Panc1 (cell line): ENCODE data around the gene ALOX5AP. TPM values are rescaled to one million over a fixed set of nuclear protein-coding genes. Genes with fewer than 3 reads are reported as not detected.

ENCODE experiments used
- ATAC-seq: fragments of 200-7000 bp; cut with Tn5 transposase; 2 replicates; pipeline ENCODE4 v1.9.1; 2020; ENCODE audit warnings: mild to moderate bottlenecking, moderate library complexity
- BruUV-seq: library from RNA; stranded (reverse); fragments of 400-500 nt; replicated peaks from 2 replicates; lab custom pipeline; 2021; lab: Mats Ljungman, UMichigan
- CTCF ChIA-PET: fragments of 300-600 bp; sonication (Branson Sonifier 250); formaldehyde crosslinking; loops from one replicate; lab custom pipeline; 2022; ENCODE audit warnings: antibody characterized with exemption; lab: Charles Lee
- POLR2A ChIA-PET: fragments of 300-600 bp; sonication (Branson Sonifier 250); formaldehyde crosslinking; loops from one replicate; lab custom pipeline; 2022; ENCODE audit warnings: antibody characterized with exemption; lab: Charles Lee
- DNase-seq: peaks from one replicate; pipeline ENCODE4 v3.0.0-alpha.2; 2010; ENCODE audit warnings: low read depth, low spot score
- H3K27ac ChIP-seq: 2 replicates; pipeline ENCODE4 v1.5.1; 2011; ENCODE audit warnings: mild to moderate bottlenecking, low read length, inconsistent platforms
- H3K27me3 ChIP-seq: fragments of 200-500 bp; sonication (Bioruptor generic); 2 replicates; pipeline ENCODE4 v1.6.0; 2014; ENCODE audit warnings: low read length, inconsistent platforms; ENCODE audit not compliant: control insufficient read depth, insufficient read depth
- H3K36me3 ChIP-seq: fragments of 200-500 bp; sonication (Bioruptor generic); 2 replicates; pipeline ENCODE4 v1.5.1; 2014; ENCODE audit warnings: inconsistent platforms, mild to moderate bottlenecking, low read length, moderate library complexity; ENCODE audit not compliant: control insufficient read depth, insufficient read depth
- H3K4me1 ChIP-seq: 2 replicates; pipeline ENCODE4 v1.5.1; 2011; ENCODE audit warnings: inconsistent platforms, mild to moderate bottlenecking, low read length, moderate library complexity; ENCODE audit not compliant: control insufficient read depth, insufficient read depth
- H3K4me3 ChIP-seq, 2 experiments: 2 replicates each; pipeline ENCODE4 v1.5.1; 2011 to 2012; ENCODE audit warnings: low read depth in 2 of 2, low read length in 2 of 2, mild to moderate bottlenecking in 2 of 2, inconsistent platforms in 1 of 2, moderate library complexity in 1 of 2
- H3K9me3 ChIP-seq: fragments of 200-500 bp; sonication (Bioruptor generic); 2 replicates; pipeline ENCODE4 v1.5.1; 2014; ENCODE audit warnings: low read depth, mild to moderate bottlenecking, inconsistent platforms, low read length, moderate library complexity; ENCODE audit not compliant: control insufficient read depth, insufficient read depth
- CTCF ChIP-seq: fragments of 450-650 bp; IDR thresholded peaks from 2 replicates; pipeline ENCODE4 v1.5.1; 2017; ENCODE audit warnings: mild to moderate bottlenecking
- POLR2AphosphoS5 ChIP-seq: IDR thresholded peaks from 2 replicates; pipeline ENCODE4 v1.6.1; 2012; ENCODE audit warnings: mild to moderate bottlenecking, low read depth, low read length, moderate library complexity
- REST ChIP-seq, 2 experiments: IDR thresholded peaks; 2 replicates each; pipeline ENCODE4 v1.6.1; 2011 to 2012; ENCODE audit warnings: low read depth in 2 of 2, control low read depth in 1 of 2, low read length in 1 of 2, mild to moderate bottlenecking in 1 of 2, moderate library complexity in 1 of 2; ENCODE audit not compliant: insufficient read depth in 1 of 2
- SIN3A ChIP-seq: IDR thresholded peaks from 2 replicates; pipeline ENCODE4 v1.6.1; 2012; ENCODE audit warnings: low read depth, mild to moderate bottlenecking, low read length, moderate library complexity, borderline replicate concordance; ENCODE audit not compliant: insufficient read depth
- TCF7L2 ChIP-seq: IDR thresholded peaks from 2 replicates; pipeline ENCODE4 v1.6.1; 2011; ENCODE audit warnings: mild to moderate bottlenecking, low read depth, low read length, inconsistent platforms
- in situ Hi-C: cut with HindIII; loops from 2 replicates; pipeline ENCODE4 v1.10.0; 2016; ENCODE audit warnings: low sequenced_read_pairs, low pct_unique_long_range_greater_than_20kb
- intact Hi-C: fragments of 100-400 bp; cut with micrococcal nuclease; formaldehyde crosslinking; loops from one replicate; pipeline ENCODE4 v1.10.0; 2022; ENCODE audit not compliant: unreplicated experiment
- total RNA-seq: library from RNA; stranded (reverse); gene quantifications from one replicate; pipeline ENCODE4 v1.2.1, GENCODE V29; 2021; ENCODE audit not compliant: unreplicated experiment

The ALOX5AP gene
- total RNA-seq, 1 experiment from 2014 or later = 2.1 TPM

DNA sequence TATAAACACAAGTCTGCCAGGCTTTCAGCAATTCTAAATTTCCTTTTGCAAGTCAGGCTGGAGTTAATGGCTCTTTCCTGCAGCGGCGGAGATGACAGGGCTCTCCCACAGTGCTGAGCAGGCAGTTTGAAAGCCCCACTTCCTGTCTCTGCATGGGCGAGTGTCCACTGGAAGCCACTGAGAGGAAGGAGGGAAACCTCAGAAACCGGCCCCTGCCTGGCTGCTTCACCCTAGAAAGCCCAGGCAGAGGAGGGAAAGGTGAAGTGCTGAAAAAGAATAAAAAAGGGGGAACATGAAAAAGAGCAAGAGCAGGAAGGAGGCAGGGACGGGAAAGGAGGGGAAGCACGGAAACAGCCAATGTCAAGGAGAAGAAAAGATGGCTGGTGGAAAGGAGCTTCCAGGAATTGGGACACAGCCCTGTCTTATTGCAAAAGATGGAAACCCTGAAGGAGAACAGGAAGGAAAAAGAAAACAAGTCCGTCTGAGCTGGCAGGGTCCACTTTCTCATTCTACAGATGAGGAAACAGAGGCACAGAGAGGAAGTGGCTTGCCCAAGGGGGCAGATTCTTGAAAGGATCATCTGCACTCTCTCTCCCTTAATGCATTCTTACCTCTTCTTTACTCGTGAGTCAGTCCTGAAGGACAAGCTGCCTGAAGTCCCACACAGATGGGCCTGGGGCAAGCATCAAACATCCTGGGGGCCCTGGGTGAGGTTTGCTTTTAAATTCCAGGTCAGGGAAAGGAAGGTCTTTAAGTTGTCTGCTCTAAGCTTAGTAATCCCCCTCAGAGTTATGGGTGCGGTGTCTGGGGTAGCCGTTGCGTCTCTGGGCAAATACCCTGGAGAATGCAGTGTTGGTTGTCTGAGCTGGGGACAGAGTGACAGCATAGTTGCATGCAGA lies 38.8 kb upstream of the ALOX5AP start:
- TF ChIP-seq POLR2AphosphoS5 (no peak), CTCF (no peak), TCF7L2 (no peak), REST (IDR thresholded peaks at IDR 0.05; ENCODE audit: insufficient read depth in 1 of 2, low read depth in 2 of 2, low read length in 1 of 2) (no peak), SIN3A (no peak)
- BruUV-seq = no TSS peak
- no peak for DNase-seq
- CTCF ChIA-PET = no interaction called here
- Histone ChIP-seq H3K27me3 (no peaks in the 10 kb centered on the region), H3K9me3 (no peaks in the 10 kb centered on the region), H3K27ac (0 out of 2 replicates have a peak overlapping the region, but pooled peaks have one; percentile 31), H3K4me1 (no peaks in the 10 kb centered on the region; the same call in 1 of the 2 replicates), H3K4me3 (no peak overlapping the region), H3K36me3 (no peaks in the 10 kb centered on the region)
- no peak for ATAC-seq
- intact Hi-C loops = no loop called here
- in situ Hi-C loops = no loop called here
- POLR2A ChIA-PET = no interaction called here

GRCh38 chr13:30697177-30697953 lies 38.0 kb upstream of the ALOX5AP start:
- Histone ChIP-seq H3K27me3 (no peaks in the 10 kb centered on the region), H3K36me3 (no peaks in the 10 kb centered on the region), H3K4me1 (no peaks in the 10 kb centered on the region; the same call in 1 of the 2 replicates), H3K27ac (no peak overlapping the region), H3K9me3 (no peaks in the 10 kb centered on the region), H3K4me3 (no peak overlapping the region)
- ATAC-seq = no peak
- CTCF ChIA-PET = no interaction called here
- POLR2A ChIA-PET = no interaction called here
- intact Hi-C loops = no loop called here
- BruUV-seq = no TSS peak
- in situ Hi-C loops = no loop called here
- DNase-seq = no peak
- TF ChIP-seq TCF7L2 = no peak
- no peak for TF ChIP-seq SIN3A
- TF ChIP-seq REST (IDR thresholded peaks at IDR 0.05; ENCODE audit: insufficient read depth in 1 of 2, low read depth in 2 of 2, low read length in 1 of 2) = no peak
- no peak for TF ChIP-seq POLR2AphosphoS5
- no peak for TF ChIP-seq CTCF
